Activated naive CD4-positive, alpha-beta T cell treated with anti-CD3 and anti-CD28 coated beads, Interleukin-2, amount 50 U/mL, for 16 hours (primary cell): Measurements from ENCODE around the gene ZNF555.
"Not testable (repeated sequence)": the region's sequence is repeated elsewhere in the genome, so short reads cannot be mapped to it uniquely, and the experiment has no call there.

ENCODE experiments used
- DNase-seq: peaks from one replicate; pipeline ENCODE4 v3.0.0-alpha.2; 2020

Gene ZNF555

GRCh38 chr19:2807379-2808128 is 33.7 kb upstream of the ZNF555 start:
- no peak for DNase-seq

GRCh38 chr19:2808129-2808941 is 32.9 kb upstream of the ZNF555 start:
- no peak for DNase-seq

- DNase-seq: no peak
These were observed 31.7 kb upstream of the ZNF555 start for GRCh38 chr19:2809387-2810140.

- DNase-seq: no peak
These were observed 30.9 kb upstream of the ZNF555 start for GRCh38 chr19:2810141-2811091.

DNA sequence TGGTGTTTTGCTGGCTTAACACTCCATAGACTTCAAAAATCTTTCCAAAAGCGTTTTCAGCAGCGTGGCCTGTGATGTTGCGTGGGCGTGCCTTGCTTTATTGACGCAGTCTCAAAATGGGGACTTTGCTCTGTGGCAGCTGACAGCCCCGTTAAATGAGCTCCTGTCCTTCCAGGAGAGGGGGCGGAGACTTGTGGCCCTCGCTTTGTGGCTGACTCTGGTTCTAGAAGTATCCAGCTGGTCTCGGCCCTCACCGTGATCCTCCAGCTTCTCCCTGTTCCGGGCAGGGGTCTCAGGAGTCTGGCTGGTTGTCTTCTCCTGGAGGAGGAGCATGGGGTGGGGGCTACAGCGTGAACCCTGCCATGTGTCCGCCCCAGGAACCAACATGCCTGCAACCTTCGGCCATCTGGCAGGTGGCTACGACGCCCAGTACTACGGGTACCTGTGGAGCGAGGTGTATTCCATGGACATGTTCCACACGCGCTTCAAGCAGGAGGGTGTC is 30.0 kb upstream of the ZNF555 start:
- no peak for DNase-seq

- no peak for DNase-seq
These were observed 29.4 kb upstream of the ZNF555 start for GRCh38 chr19:2811735-2812413.

DNA sequence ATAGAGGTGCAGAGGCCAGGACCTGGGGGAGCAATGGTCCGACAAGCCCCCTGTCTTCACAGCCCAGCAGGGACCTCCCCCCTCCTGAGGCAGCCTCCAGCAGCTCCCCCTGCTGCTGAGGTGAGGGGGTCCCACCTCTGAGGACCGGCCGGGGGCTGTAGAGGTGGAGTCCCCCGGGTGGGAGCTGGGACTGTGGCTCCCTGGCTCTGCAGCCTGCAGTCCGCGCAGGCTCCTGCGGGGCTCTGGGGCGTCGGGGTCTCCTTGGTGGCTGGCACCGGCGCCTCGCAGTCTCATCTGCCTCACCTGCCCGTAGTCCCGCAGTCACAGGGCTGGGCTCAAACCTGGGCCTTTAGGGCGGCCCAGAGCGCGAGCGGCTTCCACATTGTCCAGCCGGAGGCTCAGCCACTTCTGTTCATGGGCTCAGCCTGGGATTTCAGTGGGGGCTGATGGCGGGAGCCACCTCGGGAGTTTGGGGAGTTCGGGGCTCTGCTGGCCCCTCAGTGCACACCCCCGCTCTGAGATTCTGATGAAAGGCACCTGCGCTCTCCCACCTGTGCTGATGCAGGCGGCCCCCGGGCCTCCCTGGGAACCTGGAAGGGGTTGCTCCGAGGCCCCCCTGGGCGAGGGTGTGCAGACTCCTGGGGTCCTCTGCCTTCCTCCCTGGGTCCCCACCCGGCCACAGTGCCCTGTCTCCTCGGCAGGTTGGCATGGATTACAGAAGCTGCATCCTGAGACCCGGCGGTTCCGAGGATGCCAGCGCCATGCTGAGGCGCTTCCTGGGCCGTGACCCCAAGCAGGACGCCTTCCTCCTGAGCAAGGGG is 28.7 kb upstream of the ZNF555 start:
- DNase-seq: no peak

DNA sequence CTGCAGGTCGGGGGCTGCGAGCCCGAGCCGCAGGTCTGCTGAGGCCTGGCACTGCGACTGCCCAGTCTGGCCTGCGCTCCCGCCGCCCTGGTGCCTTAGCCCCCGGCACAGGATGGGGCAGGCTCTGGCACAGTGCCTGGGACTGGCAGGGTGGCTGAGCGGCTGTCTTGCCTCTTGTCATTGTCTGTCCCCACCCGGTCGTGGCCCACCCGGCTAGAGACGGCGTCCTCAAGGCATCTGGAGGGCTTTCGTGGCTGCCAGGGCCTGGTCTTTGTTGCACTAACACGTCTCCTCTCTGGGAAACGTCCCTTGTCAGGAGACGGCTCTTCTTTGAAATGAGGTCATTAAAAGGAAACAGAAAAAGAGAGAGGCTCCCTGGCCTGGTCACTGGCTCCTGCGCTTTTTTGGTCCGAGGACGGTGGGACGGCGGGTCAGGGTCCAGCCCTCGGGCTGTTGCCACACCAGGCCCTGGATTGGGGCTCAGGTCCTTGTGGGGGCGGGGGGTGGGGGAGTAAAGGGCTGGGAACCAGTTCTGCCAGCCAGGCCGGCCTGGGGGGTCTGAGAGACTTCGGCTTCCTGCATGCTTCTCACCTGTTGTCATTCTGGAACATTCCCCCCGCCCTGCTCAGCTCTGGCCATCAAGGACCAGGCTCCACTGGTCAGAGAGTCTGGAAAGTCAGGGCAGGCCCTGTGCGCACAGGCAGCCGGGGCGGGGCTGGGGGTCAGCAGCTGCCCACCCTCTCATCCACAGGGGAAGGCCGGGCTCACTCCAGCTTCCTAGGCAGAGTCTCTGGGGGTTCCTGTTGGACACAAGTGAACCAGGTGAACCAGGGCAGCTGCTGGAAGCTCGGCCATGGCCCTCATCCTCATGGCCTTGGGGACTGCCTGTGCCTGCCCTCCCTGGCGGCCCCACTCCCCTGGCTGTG is 27.8 kb upstream of the ZNF555 start:
- no peak for DNase-seq

- DNase-seq: no peak
These were observed 26.8 kb upstream of the ZNF555 start for GRCh38 chr19:2814426-2814825.

DNA sequence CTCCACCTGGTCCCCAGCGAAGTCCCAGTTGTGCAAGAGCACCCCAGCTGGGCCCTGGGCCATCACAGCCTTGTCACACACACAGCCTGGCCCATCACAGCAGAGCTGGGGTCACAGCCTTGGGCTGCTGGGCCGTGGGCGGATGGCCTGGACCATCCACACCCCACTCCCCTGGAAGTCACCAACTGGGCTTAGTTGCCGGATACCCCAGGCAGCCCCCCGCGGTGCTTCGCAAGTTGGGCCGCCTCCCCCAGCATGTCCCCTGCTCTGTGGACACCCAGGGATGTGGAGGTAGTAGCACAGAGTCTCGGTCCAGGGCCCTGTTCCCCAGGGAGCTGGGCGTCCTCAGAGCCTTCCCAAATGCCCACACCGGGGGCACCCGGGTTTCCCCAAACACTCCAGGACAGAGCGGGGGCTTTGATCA is 26.1 kb upstream of the ZNF555 start:
- DNase-seq: no peak

DNA sequence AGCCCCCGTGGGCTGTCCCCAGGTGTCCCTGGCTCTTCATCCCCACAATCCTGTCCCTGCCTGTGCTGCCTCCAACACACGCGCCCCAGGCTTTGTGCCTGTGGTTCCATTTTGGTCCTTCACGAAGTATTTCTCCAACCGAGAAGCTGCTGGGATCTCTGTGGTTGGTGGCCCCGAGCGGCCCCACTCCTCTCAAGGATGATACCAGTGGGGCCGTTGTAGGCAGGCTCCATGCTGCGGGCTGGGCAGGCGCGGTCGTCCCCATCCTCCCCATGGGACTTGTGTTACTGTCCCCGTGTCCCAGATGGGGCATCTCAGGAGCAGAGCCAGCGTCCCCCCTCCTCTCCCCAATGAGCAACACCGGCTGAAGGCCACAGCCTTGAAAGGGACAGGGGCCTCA is 25.4 kb upstream of the ZNF555 start:
- no peak for DNase-seq

- DNase-seq: no peak
These were observed 24.6 kb upstream of the ZNF555 start for GRCh38 chr19:2816641-2817040.

DNA sequence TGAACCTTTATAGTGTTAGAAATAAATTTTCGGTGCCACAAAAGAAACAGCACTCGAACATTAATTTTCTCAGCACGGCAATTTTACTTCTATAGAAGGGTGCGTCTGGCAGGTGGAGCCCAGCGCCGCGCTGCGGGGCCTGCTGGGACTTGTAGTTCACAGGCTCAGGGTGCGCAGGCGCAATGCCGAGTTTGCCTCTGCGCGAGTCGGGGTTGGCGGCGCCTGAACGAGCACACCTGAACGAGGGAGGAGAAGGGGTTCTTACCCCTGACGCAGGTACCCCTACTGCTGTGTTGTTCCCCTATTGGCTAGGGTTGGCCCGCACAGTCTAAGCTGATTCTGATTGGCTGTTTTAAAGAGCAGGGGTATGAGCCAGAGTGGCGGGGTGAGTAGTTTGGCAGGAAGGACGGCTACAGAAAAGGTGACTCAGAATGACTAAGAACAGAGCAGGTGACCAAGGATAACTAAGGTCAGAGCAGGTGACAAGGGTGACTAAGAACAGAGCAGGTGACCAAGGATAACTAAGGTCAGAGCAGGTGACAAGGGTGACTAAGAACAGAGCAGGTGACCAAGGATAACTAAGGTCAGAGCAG is 23.9 kb upstream of the ZNF555 start:
- DNase-seq: not testable (repeated sequence)

DNA sequence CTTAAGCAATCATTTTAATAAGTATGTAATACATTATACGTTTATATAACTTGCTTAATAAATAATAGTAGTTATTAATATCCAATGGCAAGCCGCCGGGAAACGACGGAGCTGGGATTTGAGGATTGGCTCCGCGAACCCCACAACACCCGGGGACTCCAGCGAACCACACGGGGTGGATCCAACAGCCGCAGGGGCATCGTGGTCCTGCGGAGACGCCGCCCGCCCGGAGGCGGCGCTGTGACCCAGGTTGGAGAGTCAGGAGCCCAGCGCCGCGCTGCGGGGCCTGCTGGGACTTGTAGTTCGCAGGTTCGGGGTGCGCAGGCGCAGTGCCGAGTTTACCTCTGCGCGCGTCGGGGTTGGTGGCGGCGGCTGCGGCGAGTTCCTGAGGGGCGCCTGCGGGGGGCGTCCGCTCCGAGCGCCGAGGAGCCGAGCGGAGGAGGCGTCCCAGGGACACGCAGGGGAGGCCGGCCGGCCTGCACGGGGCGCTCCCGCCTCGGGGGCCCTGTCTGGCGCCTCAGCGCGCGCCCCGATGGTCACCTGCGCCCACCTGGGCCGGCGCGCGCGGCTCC is 21.6 kb upstream of the ZNF555 start, which contains the start of gene ZNF554:
Gene ZNF554 (plus strand): TSS at position 329 of the 572 bp plus-strand sequence. CDS start 204 bp downstream, at position 533.
- peak; percentile 99 for DNase-seq

DNA sequence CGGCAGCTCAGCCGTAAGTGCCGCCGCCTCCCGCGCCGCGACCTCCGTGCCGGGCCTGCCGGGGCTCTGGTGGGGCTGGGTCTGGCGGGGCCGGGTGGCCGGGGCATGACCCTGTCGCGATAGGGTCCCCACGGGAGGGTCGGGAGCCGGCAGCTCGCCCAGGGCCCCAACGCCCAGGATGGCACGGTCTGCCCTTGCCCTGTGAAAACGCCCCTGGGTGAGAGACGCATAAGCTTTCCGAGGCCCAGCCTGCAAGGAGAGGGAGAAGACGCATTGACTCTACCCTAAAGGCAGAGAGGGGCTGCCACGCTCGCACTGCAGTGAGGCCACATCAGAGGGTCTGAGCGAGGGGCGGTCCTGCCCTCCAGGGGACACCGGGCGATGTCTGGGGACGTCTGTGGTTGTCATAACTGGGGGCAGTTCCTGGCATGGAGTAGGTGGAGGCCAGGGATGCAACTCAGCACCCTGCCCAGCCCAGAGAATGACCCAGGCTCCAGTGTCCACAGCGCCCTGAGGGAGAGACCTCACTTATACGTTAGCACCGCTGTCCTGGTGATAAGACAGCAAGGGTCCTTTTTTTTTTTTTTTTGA is 21.1 kb upstream of the ZNF555 start:
- no peak for DNase-seq

DNA sequence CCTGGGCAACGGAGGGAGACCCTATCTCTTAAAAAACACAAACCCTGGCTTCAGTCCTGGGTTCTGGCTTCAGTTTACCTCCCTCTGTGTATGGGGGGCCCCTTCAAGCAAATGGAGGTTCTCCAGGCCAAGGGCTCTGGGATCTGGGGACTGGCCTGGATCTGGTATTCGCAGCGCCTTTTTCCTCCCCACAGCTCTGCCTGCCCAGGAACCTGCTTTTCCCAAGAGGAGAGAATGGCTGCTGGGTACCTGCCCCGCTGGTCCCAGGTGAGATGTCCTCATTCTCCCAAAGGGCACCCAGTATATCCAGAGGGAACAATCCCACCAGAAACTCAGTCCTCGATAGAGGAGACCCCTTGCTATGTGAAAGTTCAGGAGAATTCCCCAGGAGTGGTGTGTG is 18.4 kb upstream of the ZNF555 start:
- no peak for DNase-seq

- no peak for DNase-seq
These were observed 17.6 kb upstream of the ZNF555 start for GRCh38 chr19:2823646-2824045.

DNA sequence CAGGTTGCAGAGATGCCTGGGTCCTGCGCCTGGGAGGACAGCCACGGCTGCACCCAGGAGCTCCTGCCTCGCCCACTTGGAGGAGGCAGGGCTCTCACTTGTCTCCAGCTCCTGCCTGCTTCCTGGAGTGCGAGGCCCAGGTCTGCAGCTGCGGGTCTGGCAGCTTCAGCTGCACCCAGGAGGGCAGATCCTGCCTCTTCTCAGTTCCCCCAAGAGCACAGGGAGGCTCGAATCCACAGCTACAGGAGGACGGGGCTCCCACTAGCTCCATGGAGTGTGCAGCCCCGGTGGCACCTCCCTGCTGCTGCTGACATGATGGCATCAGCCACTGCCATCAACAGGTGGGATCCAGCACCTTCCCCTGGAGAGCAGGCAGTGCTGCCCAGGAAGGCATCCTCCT is 17.1 kb upstream of the ZNF555 start:
- no peak for DNase-seq
